Keratinocyte (primary cell): ENCODE data around the gene SPDL1.

Experiments
- EZH2 ChIP-seq: IDR thresholded peaks from one replicate; pipeline ENCODE4 v1.6.1; 2012; ENCODE audit warnings: inconsistent platforms, mild to moderate bottlenecking, low read length, moderate library complexity
- TF ChIP-seq, protein P1 (sequence below), 3 experiments: IDR thresholded peaks in 1 of 3; conservative IDR thresholded peaks in 1 of 3; optimal IDR thresholded peaks in 1 of 3; 2 replicates in 2 of 3; 3 replicates in 1 of 3; pipeline versions ENCODE3 to v1.5.1; 2011; ENCODE audit warnings: low read length in 3 of 3, mild to moderate bottlenecking in 3 of 3, moderate library complexity in 2 of 3, control low read depth in 1 of 3, inconsistent platforms in 1 of 3; ENCODE audit not compliant: insufficient read depth in 2 of 3; ENCODE audit errors: extremely low read depth in 1 of 3

DNA sequence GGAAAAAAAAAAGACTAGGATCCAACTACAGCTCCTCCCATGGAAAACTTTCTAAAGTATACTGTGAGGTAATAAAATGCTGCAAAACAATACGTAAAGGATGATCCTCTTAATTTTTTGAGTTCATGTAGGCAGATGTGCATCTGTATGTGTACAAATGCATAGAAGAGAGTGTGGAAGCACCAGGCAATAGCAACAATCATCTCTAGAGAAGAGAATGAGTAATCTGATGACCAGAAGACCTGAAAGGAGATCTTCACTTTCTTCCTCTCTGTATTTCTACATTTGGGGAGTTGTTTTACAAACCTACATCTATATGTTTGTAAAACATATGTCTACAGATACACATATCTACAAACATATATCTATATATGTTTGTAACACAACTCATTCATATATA is 29.3 kb upstream of the SPDL1 start:
- TF ChIP-seq, protein P1, sequence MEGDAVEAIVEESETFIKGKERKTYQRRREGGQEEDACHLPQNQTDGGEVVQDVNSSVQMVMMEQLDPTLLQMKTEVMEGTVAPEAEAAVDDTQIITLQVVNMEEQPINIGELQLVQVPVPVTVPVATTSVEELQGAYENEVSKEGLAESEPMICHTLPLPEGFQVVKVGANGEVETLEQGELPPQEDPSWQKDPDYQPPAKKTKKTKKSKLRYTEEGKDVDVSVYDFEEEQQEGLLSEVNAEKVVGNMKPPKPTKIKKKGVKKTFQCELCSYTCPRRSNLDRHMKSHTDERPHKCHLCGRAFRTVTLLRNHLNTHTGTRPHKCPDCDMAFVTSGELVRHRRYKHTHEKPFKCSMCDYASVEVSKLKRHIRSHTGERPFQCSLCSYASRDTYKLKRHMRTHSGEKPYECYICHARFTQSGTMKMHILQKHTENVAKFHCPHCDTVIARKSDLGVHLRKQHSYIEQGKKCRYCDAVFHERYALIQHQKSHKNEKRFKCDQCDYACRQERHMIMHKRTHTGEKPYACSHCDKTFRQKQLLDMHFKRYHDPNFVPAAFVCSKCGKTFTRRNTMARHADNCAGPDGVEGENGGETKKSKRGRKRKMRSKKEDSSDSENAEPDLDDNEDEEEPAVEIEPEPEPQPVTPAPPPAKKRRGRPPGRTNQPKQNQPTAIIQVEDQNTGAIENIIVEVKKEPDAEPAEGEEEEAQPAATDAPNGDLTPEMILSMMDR (optimal IDR thresholded peaks at IDR 0.05 in 1 of 3, IDR thresholded peaks at IDR 0.05 in 1 of 3, conservative IDR thresholded peaks at IDR 0.05 in 1 of 3; ENCODE audit: extremely low read depth in 1 of 3, insufficient read depth in 2 of 3, low read length in 3 of 3) = no peak
- no peak for TF ChIP-seq EZH2
